HG02763 (cell line): ENCODE measurements around the gene F7.

Experiments used
- ATAC-seq: cut with Tn5 transposase; IDR thresholded peaks from one replicate; pipeline ENCODE4 v1.9.1; 2021; ENCODE audit warnings: mild to moderate bottlenecking, moderate library complexity; ENCODE audit not compliant: unreplicated experiment

F7 gene

DNA sequence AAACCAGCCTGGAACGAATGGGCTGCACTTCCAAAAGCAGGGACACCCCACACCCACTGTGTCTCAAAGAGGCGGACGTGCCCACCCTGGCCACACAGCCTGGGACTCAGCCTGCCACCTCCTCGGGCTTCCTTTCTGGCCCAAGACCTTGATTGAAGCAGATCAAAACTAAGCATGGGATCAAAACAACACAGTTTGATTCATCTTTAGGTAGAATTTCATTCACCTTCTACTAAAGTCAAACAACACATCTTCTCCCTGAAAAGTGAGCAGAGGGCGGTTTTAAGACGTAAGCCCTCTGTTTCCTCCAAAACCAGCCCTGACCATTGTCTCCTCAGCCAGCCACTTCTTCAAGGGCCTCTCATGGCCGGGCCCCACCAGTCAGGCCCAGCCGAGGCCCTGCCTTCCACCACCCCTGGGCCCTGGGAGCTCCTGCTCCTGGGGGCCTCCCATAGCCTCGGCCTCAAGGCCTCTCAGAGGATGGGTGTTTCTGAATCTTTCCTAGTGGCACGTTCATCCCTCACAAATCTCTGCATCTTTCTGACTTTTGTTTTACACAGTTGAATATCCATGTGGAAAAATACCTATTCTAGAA, 10.7 kb downstream of the F7 start:
- ATAC-seq = no peak

DNA sequence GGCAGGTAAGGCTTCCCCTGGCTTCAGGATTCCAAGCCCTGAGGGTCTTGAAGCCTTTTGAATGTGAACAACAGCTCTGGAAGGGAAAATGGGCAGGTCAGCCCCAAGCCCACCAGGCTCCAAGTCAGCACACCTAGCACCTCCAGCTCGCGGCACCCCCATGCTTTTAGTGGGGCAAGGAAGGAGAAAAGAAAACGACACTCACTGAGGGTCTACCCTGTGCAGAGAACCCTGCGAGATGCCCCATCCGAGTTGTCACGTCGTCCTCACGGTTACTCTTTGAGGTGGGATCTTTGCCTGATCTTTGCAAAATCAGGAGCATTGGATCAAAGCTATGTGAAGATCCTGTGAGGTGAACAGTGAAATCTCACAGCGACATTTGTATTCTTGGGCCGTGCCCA, 11.3 kb downstream of the F7 start:
- no peak for ATAC-seq

DNA sequence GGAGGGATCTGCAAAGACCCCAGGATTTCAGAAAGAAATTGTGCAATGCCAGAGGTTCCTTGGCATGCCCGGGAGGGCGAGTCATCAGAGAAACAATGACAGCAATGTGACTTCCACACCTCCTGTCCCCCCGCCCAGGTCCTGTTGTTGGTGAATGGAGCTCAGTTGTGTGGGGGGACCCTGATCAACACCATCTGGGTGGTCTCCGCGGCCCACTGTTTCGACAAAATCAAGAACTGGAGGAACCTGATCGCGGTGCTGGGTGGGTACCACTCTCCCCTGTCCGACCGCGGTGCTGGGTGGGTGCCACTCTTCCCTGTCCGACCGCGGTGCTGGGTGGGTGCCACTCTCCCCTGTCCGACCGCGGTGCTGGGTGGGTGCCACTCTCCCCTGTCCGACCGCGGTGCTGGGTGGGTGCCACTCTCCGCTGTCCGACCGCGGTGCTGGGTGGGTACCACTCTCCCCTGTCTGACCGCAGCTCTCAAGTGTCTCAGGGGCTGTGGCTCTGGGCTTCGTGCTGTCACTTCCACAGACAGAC, 11.8 kb downstream of the F7 start:
- ATAC-seq = no peak

DNA sequence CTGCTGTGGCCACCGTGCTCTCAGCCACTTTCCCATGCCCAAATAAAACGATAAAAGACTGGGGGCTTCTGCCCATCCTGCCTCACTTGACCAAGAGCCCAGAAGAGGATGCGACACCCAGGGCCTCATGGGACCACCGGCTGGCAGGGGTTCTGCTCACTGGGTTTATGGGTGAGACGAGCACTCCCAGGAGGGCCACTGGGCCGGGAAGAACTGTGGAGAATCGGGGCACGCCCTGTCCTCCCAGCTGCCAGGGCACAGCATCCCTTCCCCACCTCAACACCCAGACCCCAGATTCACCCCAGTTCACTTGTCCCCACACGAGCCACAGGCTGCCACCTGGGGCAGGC, 12.3 kb downstream of the F7 start:
- no peak for ATAC-seq

DNA sequence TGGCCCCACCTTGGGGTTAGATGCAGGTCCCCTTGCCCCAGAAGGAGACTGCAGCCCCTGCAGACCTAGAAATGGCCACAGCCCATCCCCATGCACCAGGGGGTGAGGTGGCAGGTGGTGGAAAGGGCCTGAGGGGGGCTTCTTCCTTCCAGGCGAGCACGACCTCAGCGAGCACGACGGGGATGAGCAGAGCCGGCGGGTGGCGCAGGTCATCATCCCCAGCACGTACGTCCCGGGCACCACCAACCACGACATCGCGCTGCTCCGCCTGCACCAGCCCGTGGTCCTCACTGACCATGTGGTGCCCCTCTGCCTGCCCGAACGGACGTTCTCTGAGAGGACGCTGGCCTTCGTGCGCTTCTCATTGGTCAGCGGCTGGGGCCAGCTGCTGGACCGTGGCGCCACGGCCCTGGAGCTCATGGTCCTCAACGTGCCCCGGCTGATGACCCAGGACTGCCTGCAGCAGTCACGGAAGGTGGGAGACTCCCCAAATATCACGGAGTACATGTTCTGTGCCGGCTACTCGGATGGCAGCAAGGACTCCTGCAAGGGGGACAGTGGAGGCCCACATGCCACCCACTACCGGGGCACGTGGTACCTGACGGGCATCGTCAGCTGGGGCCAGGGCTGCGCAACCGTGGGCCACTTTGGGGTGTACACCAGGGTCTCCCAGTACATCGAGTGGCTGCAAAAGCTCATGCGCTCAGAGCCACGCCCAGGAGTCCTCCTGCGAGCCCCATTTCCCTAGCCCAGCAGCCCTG, 12.8 kb downstream of the F7 start:
- no peak for ATAC-seq

GRCh38 chr13:113119166-113119821, 13.7 kb downstream of the F7 start:
- no peak for ATAC-seq

GRCh38 chr13:113119822-113120189, 14.2 kb downstream of the F7 start:
- ATAC-seq = no peak

DNA sequence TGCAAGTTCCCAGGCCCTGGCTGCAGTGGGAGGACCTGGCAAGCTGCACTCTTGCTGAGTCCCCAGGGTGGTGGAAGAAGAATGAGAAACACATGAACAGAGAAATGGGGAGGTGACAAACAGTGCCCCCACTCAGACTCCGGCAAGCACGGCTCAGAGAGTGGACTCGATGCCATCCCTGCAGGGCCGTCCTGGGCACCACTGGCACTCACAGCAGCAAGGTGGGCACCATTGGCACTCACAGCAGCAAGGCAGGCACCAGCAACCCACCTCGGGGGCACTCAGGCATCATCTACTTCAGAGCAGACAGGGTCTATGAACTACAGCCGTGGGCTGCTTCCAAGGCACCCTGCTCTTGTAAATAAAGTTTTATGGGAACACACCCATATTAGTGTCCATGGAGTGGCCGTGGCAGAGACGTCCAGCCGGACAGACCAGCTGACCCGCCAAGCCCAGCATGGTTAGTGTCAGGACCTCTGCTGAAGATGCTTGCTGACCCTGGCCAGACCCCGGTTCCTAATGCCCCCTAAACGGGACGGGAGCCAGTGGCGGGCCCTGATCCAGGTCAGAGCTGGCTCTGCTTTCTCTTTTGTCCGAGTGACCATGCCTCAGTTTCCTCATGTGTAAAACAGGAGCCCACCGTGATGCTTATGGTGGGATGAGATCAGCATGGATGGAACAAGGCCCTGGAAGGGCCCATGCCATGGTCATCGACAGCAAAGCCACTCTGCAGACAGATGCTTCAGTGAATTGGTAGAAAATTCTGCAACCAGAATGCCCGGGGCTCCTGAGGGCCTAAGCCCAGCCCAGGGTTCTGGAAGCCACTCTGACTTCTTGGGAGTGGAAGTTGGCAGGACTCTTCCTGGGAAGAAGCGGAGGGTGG, 14.9 kb downstream of the F7 start:
- no peak for ATAC-seq

DNA sequence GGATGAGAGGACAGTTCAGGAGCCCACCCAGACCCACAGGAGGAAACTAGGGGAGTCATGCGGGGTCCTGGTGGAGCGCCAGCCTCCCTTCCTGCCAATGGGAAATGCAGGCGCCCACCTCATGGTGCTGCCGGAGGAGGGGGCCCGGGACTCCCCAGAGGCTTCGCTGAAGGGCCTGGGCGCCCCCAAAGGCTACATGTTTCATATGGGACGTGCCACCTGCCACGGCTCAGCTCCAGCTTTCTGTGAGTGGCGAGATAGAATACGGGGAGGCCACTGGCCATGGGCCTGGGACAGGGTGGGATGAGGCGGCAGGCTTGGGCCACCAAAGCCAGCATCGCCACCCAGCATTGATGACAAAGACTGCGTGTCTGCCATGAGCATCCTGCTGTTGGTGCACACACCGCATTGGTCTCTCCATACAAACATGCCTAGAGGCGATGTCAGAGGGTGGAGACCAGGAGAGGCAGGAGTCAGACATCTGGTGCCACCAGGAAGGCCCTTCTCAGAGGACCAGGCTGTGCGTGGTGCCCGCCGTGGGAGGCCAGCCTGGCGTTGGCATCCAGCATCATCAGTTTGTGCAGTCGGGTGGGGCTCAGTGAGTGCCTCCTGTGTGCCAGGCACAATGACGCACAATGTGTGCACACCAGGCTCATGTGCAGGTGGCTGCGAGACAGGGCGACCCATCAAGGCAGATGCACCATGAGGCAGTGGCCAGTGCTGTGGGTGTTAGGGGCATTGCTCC, 15.8 kb downstream of the F7 start:
- no peak for ATAC-seq

DNA sequence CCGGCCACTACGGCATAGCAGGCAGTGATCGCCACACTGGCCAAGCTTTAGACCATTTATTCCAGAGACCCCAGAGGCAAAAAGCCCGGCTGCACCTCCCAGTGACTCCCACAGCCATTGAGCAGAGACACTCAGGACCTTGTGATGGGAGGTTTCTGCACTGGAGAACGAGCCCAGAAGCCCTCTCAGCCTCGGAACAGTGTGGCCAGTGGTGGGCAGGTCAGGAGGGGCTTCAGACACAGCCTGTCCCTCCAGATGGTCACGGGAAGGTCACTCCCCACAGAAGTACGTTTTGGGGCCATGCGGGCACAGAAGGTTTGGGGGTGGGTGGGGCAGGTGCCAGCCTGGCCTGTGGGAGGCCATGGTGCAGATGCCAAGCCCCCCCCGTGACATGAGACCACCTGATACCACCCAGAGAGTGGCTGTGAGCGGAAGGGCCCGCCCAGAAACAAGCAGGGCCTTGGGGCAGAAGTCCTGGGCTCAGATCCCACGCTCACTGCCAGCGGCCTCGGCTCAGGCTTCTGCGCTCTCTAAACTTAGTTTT, 16.4 kb downstream of the F7 start:
- no peak for ATAC-seq

DNA sequence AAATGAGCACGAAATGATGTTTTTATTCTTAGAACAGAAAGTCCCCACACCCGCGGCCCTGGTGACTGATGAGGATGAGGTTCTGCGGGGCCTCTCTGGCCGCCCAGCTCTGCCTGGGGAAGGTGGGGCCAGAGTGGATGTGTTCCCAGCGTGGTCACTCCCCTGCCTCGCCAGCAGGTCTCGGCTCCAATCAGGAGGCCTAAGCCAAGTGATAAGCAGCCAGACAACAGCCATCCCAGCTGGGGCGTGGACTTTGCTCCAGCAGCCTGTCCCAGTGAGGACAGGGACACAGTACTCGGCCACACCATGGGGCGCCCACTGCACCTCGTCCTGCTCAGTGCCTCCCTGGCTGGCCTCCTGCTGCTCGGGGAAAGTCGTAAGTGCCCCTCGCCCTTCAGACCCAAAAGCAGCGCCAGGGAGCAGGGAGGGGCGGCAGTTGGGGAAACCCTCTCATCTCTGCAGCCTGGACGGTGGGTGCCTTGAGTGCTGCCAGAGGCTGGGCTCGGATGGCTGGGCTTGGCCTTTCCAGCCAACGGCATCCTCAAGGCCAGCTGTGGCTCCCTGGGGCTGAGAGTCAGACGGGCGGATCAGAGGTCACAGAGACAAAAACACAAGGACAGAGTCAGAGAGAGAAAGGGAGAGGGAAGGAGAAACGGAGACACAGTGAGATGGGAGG, 17.1 kb downstream of the F7 start, which contains the start of gene F10:
Gene F10, plus strand, starts transcription at position 250 of the 676 bp plus-strand sequence. Its CDS starts 57 bp downstream, at position 307.
- ATAC-seq = no peak

- ATAC-seq = no peak
Observed at GRCh38 chr13:113123226-113124201, 17.9 kb downstream of the F7 start.

DNA sequence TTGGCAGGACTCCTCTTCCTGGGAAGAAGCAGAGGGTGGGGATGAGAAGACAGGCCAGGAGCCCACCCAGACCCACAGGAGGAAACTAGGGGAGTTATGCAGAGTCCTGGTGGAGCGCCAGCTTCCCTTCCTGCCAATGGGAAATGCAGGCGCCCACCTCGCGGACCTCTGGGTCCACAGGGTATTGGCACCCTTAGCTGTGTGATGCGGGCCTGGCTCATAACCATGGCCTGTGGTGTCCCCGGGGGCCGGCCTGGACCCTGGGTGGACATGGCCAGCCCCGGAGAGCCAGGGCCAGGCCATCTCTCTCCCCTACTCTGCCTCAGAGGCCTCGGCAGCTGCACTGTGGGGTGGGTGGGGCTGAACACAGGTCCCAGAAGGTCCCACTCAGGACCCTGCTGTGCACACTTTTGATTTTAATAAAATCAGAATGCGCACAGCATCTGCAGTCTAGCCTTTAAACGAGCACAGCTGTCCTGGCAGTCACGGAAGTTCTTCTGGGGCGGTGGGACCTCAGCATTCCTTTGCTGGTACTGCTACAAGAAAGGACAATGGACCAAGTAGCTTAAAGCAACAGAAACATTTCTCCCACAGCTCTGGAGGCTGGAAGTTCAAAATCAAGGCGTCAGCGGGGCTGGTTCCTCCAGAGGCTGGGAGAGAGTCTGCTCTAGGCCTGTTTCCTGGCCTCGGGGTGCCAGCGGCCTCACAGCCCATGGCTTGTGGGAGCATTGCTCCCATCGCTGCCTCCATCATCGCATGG, 18.8 kb downstream of the F7 start:
- ATAC-seq = no peak

DNA sequence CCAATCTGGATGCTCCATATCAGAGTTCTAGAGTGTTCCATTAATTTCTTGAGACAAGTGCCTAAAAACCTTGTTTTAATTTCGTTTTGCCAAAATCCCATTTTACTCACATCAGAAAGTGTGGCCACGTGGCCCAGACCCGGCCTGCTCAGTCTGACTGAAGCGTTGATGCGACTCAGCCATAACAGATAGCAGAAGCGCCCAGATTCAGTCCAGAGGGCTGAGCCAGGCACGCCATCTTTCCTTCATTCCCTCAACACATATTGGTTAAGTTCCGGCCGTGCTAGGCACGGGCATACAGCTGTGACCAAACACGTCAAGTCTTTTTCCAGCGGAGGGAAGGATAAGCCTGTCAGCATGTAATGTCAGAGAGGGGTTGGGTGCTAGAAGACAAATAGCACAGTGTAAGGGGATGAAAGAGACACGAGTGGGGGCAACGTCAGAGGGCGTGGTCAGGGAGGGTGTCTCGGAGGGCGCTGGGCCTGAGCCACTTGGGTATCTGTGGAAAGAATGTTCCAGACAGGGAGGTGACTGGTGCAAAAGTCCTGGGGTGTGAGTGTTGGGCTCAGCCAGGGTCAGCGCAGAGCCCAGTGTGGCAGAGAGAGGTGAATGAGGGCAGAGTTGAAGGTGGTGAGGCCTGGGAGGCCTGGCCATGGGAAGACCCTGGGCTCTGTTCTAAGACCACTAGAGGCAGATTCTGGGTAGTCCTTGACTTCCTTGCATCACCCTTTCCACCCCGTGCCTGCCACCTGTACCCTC, 20.1 kb downstream of the F7 start:
- ATAC-seq = no peak

GRCh38 chr13:113126265-113127150, 20.9 kb downstream of the F7 start:
- no peak for ATAC-seq

GRCh38 chr13:113129480-113129879, 23.9 kb downstream of the F7 start:
- ATAC-seq = no peak
